DOHH2 (cell line): ENCODE measurements around the gene PDLIM7.

Experiments
- H3F3A ChIP-seq: fragments of 200-600 bp; sonication (generic), shearing (Covaris generic); 2 replicates; pipeline ENCODE4 v1.6.0; 2016; ENCODE audit warnings: antibody characterized with exemption, mild to moderate bottlenecking; ENCODE audit not compliant: control insufficient read depth, insufficient read depth
- H3K27ac ChIP-seq: fragments of 200-600 bp; sonication (generic); 2 replicates; pipeline ENCODE4 v1.5.1; 2014; ENCODE audit warnings: low read depth, mild to moderate bottlenecking, low read length, moderate library complexity
- H3K27me3 ChIP-seq: fragments of 200-600 bp; sonication (generic); 2 replicates; pipeline ENCODE4 v1.6.1; 2014; ENCODE audit warnings: mild to moderate bottlenecking, low read length, mixed read lengths; ENCODE audit not compliant: control insufficient read depth
- H3K36me3 ChIP-seq: fragments of 200-600 bp; sonication (generic); 2 replicates; pipeline ENCODE4 v1.6.1; 2014; ENCODE audit warnings: mild to moderate bottlenecking, low read length, moderate library complexity, mixed read lengths; ENCODE audit not compliant: control insufficient read depth
- H3K4me1 ChIP-seq: fragments of 200-600 bp; sonication (generic); 2 replicates; pipeline ENCODE4 v1.6.1; 2014; ENCODE audit warnings: mild to moderate bottlenecking, low read length, mixed read lengths; ENCODE audit not compliant: control insufficient read depth
- H3K4me2 ChIP-seq: fragments of 200-600 bp; sonication (generic); 2 replicates; pipeline ENCODE4 v1.6.0; 2014; ENCODE audit warnings: mild to moderate bottlenecking, low read length, moderate library complexity
- H3K4me3 ChIP-seq: fragments of 200-600 bp; sonication (generic); 2 replicates; pipeline ENCODE4 v1.5.1; 2014; ENCODE audit warnings: mild to moderate bottlenecking, low read length, mixed read lengths
- H3K79me2 ChIP-seq: fragments of 200-600 bp; sonication (generic); 2 replicates; pipeline ENCODE4 v1.6.1; 2014; ENCODE audit warnings: mild to moderate bottlenecking, low read length, mixed read lengths; ENCODE audit not compliant: control insufficient read depth
- H3K9me2 ChIP-seq: fragments of 200-600 bp; sonication (generic); replicated peaks from 2 replicates; pipeline ENCODE4 v1.6.1; 2014; ENCODE audit warnings: mild to moderate bottlenecking, low read length, mixed read lengths; ENCODE audit not compliant: control insufficient read depth
- H3K9me3 ChIP-seq: fragments of 200-600 bp; sonication (generic); 2 replicates; pipeline ENCODE4 v1.6.1; 2014; ENCODE audit warnings: antibody characterized with exemption, low read length, mixed read lengths; ENCODE audit not compliant: control insufficient read depth, insufficient read depth
- H4K20me1 ChIP-seq: fragments of 200-600 bp; sonication (generic); 2 replicates; pipeline ENCODE4 v1.6.0; 2014; ENCODE audit warnings: low read depth, mild to moderate bottlenecking, antibody characterized with exemption, low read length, moderate library complexity; ENCODE audit not compliant: control insufficient read depth, insufficient read depth
- CTCF ChIP-seq: fragments of 200-600 bp; sonication (generic); IDR thresholded peaks from one replicate; pipeline ENCODE4 v1.5.1; 2014; ENCODE audit warnings: antibody characterized with exemption, mild to moderate bottlenecking, low read depth, low read length; ENCODE audit not compliant: poor library complexity, severe bottlenecking
- EZH2phosphoT487 ChIP-seq: fragments of 200-600 bp; sonication (generic); IDR thresholded peaks from 2 replicates; pipeline ENCODE4 v1.6.1; 2017; ENCODE audit warnings: borderline replicate concordance, mild to moderate bottlenecking, antibody characterized with exemption, low read length, moderate library complexity, mixed read lengths

Gene PDLIM7

GRCh38 chr5:177443144-177443983, 54.0 kb downstream of the PDLIM7 start:
- Histone ChIP-seq H3K27ac (no peak overlapping the region), H3K36me3 (peaks cover 40% of the 10 kb centered on the region), H3K79me2 (no peaks in the 10 kb centered on the region), H3K4me3 (no peak overlapping the region), H3K4me2 (no peak overlapping the region), H4K20me1 (no peaks in the 10 kb centered on the region), H3K27me3 (peaks cover 8% of the 10 kb centered on the region; the same call in 1 of the 2 replicates), H3F3A (peaks cover 22% of the 10 kb centered on the region), H3K4me1 (peaks cover 36% of the 10 kb centered on the region), H3K9me3 (no peaks in the 10 kb centered on the region), H3K9me2 (no peaks in the 10 kb centered on the region)
- TF ChIP-seq EZH2phosphoT487 (no peak), CTCF (no peak)

- Histone ChIP-seq H3K27me3 (peaks cover 8% of the 10 kb centered on the region; the same call in 1 of the 2 replicates), H3K79me2 (no peaks in the 10 kb centered on the region), H3K27ac (no peak overlapping the region), H3K4me1 (peaks cover 26% of the 10 kb centered on the region), H3K36me3 (peaks cover 52% of the 10 kb centered on the region), H3K4me3 (no peak overlapping the region), H3K9me2 (no peaks in the 10 kb centered on the region), H3K4me2 (no peak overlapping the region), H4K20me1 (no peaks in the 10 kb centered on the region), H3F3A (peaks cover 18% of the 10 kb centered on the region), H3K9me3 (no peaks in the 10 kb centered on the region)
- TF ChIP-seq EZH2phosphoT487 (no peak), CTCF (no peak)
Observed at GRCh38 chr5:177442066-177442826, 55.2 kb downstream of the PDLIM7 start.

GRCh38 chr5:177440990-177441780, 56.2 kb downstream of the PDLIM7 start:
- TF ChIP-seq CTCF (no peak), EZH2phosphoT487 (no peak)
- Histone ChIP-seq H3K27me3 (peaks cover 7% of the 10 kb centered on the region; the same call in 1 of the 2 replicates), H3K9me3 (no peaks in the 10 kb centered on the region), H3K4me1 (peaks cover 23% of the 10 kb centered on the region), H3K9me2 (no peaks in the 10 kb centered on the region), H3K27ac (no peak overlapping the region), H3K79me2 (no peaks in the 10 kb centered on the region), H3K4me2 (no peak overlapping the region), H3K36me3 (peaks cover 62% of the 10 kb centered on the region), H3K4me3 (no peak overlapping the region), H4K20me1 (no peaks in the 10 kb centered on the region), H3F3A (peaks cover 18% of the 10 kb centered on the region)
